ENCODE data around the gene C2orf68. TPM values are rescaled to one million over a fixed set of nuclear protein-coding genes. Genes with fewer than 3 reads are reported as not detected.

C2orf68 gene
- total and polyA plus RNA-seq, 2 donors (not counting 1 experiment from before 2014, with no cell fraction given) = 15.4 to 26.1 TPM

- H3K27ac ChIP-seq (ENCODE audit: insufficient read depth, low read length) = peak within 1 kb of the TSS; percentile 72
- H3K36me3 ChIP-seq (ENCODE audit: control insufficient read depth, insufficient read depth, low read length) = peaks cover 14% of the 10 kb centered on the region
- H3K27me3 ChIP-seq (ENCODE audit: control insufficient read depth, insufficient read depth, low read length) = no peaks in the 10 kb centered on the region
- H3K9me3 ChIP-seq (ENCODE audit: control insufficient read depth, insufficient read depth, low read depth, low read length) = no peaks in the 10 kb centered on the region
- peak within 1 kb of the TSS; percentile 61 for H3K9ac ChIP-seq (ENCODE audit: insufficient read depth, low read length)
- TF ChIP-seq EZH2 (IDR thresholded peaks at IDR 0.05; ENCODE audit: low read length, missing control alignments) (no peak), CTCF (conservative IDR thresholded peaks at IDR 0.05 in 1 of 2, IDR thresholded peaks at IDR 0.05 in 1 of 2; ENCODE audit: low read depth in 1 of 2, low read length in 2 of 2) (no peak)
- peak within 1 kb of the TSS; percentile 77 for H3K4me2 ChIP-seq (ENCODE audit: extremely low read depth, insufficient read depth, low read length)
- H3K4me3 ChIP-seq (replicated peaks in 1 of 4; ENCODE audit: control extremely low read depth in 1 of 4, insufficient read depth in 1 of 4, low read depth in 3 of 4, low read length in 4 of 4) = peak within 1 kb of the TSS; percentile 85 to 97 (median 90)
- no peaks in the 10 kb centered on the region for H4K20me1 ChIP-seq (ENCODE audit: control insufficient read depth, extremely low read depth, insufficient read depth, low read length)
- H3K79me2 ChIP-seq (ENCODE audit: control insufficient read depth, insufficient read depth, low read length) = peaks cover 5% of the 10 kb centered on the region
- H3K4me1 ChIP-seq (ENCODE audit: control insufficient read depth, extremely low read depth, insufficient read depth, low read length) = peaks cover 28% of the 10 kb centered on the region
- DNase-seq (ENCODE audit: low read depth in 2 of 2) = peak; percentile 85 to 89
- H2AFZ ChIP-seq (ENCODE audit: low read length) = peak within 1 kb of the TSS; percentile 92
These were observed 9.2 kb downstream of the C2orf68 start, which contains the start of gene TMEM150A for GRCh38 chr2:85602476-85603234. TMEM150A (minus strand) TSS chr2:85602698; CDS start chr2:85601948, 750 bp downstream.

GRCh38 chr2:85601771-85602475 is 9.9 kb downstream of the C2orf68 start:
- Histone ChIP-seq H3K36me3 (ENCODE audit: control insufficient read depth, insufficient read depth, low read length) (peaks cover 19% of the 10 kb centered on the region), H3K4me1 (ENCODE audit: control insufficient read depth, extremely low read depth, insufficient read depth, low read length) (peaks cover 25% of the 10 kb centered on the region), H3K27ac (ENCODE audit: insufficient read depth, low read length) (peak overlapping the region; percentile 26), H3K4me2 (ENCODE audit: extremely low read depth, insufficient read depth, low read length) (peak overlapping the region; percentile 64), H4K20me1 (ENCODE audit: control insufficient read depth, extremely low read depth, insufficient read depth, low read length) (no peaks in the 10 kb centered on the region), H2AFZ (ENCODE audit: low read length) (no peak overlapping the region), H3K79me2 (ENCODE audit: control insufficient read depth, insufficient read depth, low read length) (peaks cover 12% of the 10 kb centered on the region), H3K9ac (ENCODE audit: insufficient read depth, low read length) (peak overlapping the region; percentile 61), H3K4me3 (replicated peaks in 1 of 4; ENCODE audit: control extremely low read depth in 1 of 4, insufficient read depth in 1 of 4, low read depth in 3 of 4, low read length in 4 of 4) (peak overlapping the region; percentile 73 to 97 (median 88)), H3K27me3 (ENCODE audit: control insufficient read depth, insufficient read depth, low read length) (no peaks in the 10 kb centered on the region), H3K9me3 (ENCODE audit: control insufficient read depth, insufficient read depth, low read depth, low read length) (no peaks in the 10 kb centered on the region)
- DNase-seq (ENCODE audit: low read depth in 2 of 2) = peak; percentile 50 to 56
- TF ChIP-seq CTCF (conservative IDR thresholded peaks at IDR 0.05 in 1 of 2, IDR thresholded peaks at IDR 0.05 in 1 of 2; ENCODE audit: low read depth in 1 of 2, low read length in 2 of 2) (no peak), EZH2 (IDR thresholded peaks at IDR 0.05; ENCODE audit: low read length, missing control alignments) (no peak)
